Fibroblast of mammary gland (primary cell): ENCODE measurements around the gene FKBP15.

Experiments used
- DNase-seq: peaks from one replicate; pipeline ENCODE4 v3.0.0-alpha.2; 2010; ENCODE audit warnings: low read depth
- H3K4me3 ChIP-seq: 2 replicates; pipeline ENCODE4 v1.5.1; 2011; ENCODE audit warnings: low read depth, mild to moderate bottlenecking, low read length, moderate library complexity; ENCODE audit not compliant: control insufficient read depth
- TF ChIP-seq, protein P1 (sequence below): conservative IDR thresholded peaks from 2 replicates; pipeline ENCODE4 v1.5.1; 2011; ENCODE audit warnings: low read depth, low read length, inconsistent platforms; ENCODE audit not compliant: control insufficient read depth, insufficient read depth

FKBP15 gene

DNA sequence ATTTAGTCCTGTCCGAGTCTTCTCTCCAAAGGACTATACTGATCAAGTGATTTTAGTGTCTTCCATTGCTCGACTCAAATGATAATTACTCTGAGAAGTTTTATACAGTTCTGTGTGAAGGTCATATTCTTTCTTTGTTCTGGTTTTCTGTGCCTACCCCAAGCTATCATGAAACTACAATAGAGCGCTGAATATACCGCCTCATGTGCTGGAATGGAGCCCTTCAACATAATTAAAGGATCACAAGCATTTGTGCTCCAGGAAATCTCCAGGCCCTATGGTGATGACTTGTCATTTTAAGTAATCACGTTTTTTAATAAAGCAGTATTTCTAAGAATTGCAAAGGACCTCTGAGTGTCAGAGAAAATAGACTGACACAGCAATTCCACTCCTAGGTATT lies 81.1 kb downstream of the FKBP15 start:
- H3K4me3 ChIP-seq = no peak overlapping the region
- TF ChIP-seq, protein P1, sequence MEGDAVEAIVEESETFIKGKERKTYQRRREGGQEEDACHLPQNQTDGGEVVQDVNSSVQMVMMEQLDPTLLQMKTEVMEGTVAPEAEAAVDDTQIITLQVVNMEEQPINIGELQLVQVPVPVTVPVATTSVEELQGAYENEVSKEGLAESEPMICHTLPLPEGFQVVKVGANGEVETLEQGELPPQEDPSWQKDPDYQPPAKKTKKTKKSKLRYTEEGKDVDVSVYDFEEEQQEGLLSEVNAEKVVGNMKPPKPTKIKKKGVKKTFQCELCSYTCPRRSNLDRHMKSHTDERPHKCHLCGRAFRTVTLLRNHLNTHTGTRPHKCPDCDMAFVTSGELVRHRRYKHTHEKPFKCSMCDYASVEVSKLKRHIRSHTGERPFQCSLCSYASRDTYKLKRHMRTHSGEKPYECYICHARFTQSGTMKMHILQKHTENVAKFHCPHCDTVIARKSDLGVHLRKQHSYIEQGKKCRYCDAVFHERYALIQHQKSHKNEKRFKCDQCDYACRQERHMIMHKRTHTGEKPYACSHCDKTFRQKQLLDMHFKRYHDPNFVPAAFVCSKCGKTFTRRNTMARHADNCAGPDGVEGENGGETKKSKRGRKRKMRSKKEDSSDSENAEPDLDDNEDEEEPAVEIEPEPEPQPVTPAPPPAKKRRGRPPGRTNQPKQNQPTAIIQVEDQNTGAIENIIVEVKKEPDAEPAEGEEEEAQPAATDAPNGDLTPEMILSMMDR = no peak
- no peak for DNase-seq

DNA sequence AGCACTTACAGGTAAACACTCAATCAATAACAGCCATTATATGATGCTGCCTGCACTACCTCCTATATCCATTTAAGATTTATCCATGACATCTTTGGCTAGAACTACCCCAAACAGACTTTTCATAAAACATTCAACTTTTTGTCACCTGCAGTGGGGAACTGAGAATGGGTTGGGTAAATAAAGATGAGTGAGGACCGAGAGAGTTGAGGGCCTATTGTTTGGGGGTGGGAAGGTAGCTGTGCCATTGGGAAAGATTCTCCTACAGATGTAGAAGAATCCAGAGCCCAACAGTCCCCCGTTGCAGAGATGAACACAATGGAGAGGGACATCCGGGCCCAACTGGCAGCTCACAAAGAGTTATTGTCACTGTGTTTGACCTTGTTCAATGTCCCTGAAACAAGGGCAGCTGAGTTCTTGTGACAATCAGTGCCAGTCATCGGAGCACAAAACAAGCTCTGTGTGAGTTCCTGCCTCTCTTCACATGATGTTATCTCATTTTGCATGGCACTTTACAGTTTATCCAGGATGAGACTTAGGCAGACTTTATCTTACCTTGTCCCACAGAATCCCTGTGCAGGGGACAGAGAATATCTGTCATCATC lies 81.8 kb downstream of the FKBP15 start:
- H3K4me3 ChIP-seq = no peak overlapping the region
- TF ChIP-seq, protein P1 = no peak
- DNase-seq = no peak

DNA sequence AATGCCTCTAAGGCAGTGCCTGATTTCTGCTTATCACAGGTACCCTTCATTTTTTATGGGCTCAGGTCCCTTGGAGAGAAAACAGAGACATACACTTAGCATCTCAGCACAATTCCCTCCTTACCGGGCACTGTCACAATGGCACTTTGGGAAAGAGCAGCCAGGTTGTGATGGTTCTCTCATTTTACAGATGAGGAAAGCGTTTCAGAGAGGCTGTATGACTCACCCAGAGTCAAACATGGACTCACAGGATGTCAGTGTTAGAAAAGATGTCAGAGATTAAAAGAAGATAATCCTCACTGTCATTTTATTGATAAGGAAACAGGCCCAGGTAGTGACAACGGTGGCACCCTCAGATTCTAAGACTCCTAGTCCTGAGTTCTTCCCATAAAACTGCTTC lies 82.3 kb downstream of the FKBP15 start:
- TF ChIP-seq, protein P1 = no peak
- H3K4me3 ChIP-seq = no peak overlapping the region
- DNase-seq = no peak

DNA sequence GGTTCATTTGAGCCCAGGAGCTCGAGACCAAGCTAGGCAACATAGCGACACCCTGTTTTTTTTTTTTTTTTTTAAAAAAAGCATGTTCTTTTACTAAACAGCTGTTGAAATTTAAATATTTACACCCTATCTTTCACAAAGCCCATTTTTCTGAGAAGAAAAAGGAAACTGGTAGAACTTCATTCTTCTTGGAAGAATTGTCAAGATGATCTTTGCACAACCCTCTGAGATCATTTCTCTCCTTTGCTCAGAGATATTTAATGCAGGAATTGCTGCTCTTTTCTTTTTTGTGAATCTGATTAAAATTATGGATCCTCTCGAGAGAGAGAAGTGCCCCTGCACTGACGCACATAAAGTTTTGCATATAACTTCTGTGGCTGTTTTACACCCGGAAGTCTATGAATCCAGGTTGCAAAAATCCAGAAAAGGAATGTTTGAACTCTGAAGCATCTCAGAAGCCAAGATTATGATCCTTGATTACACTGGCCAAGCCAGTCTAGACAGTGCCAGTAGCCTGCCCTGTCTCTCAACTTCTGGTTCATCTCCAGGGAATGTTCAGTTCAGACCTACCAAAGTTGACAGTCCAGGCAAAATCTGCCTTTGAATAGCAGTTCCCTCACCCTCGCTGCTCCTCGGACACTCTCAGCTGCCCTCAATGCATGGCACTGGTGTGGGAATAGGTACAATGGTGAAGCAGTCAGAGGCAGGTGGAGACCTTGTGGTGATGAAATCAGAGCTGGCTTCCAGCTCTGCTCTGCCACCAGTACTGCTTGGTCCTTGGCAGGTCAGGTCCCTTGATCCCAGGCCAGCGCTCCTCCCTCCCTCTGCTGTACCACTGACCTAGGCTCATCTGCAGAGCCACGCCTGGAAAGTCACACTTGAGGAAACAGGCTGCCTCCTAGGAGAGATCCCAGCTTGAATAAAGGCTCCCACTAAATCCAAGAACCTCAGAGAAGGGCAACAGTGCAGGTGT lies 83.6 kb downstream of the FKBP15 start:
- H3K4me3 ChIP-seq = no peak overlapping the region
- TF ChIP-seq, protein P1 = no peak

DNA sequence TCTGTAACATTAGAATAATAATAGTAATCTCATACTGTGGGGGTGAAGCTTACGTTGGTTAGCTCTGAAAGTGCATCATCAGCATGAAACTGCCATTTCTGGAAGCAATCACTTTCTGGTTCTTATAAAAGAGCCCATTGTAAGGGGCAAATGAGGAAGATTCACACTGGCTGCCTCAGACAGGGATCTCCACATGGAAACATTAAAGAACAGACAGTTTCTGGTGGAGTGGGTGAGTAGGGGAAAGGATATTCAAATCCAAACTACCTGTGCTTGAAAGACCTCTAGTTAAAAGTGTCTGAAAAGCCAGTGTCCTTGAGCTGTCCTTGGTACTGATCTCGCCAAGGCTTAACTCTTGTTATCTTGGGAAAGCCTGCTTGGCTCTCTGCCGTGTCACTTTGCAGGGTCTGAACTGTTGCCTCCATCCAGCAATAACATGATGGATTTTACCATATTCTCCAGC lies 89.4 kb downstream of the FKBP15 start:
- H3K4me3 ChIP-seq = no peak overlapping the region
- DNase-seq = peak; percentile 43
- TF ChIP-seq, protein P1 = no peak

More for the DNA sequence above, 83.6 kb downstream of the FKBP15 start:
- DNase-seq = no peak

DNA sequence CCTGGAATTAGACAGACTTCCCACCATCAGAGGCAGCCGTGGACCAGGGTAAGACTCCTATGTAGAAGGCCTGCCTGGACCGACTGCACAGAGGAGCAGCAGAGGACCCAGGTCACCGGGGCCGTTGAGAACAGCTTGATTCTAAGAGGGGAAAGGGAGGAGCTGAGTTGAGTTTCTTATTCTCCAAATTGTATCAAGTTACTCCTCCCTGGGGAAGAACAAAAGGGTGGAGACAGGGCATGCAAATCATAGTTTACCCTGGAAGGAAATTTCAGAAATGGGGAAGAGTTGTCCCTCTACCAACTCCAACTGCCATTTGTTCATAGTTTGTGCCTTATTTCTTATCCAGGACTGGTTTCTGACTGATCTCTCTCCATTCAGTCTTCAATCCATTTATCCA lies 91.2 kb downstream of the FKBP15 start:
- TF ChIP-seq, protein P1 = no peak

More for the DNA sequence above, 91.2 kb downstream of the FKBP15 start:
- no peak overlapping the region for H3K4me3 ChIP-seq
- no peak for DNase-seq
